Smooth muscle cell of bladder (primary cell): ENCODE data around the gene HOGA1. TPM values are rescaled to one million over a fixed set of nuclear protein-coding genes. Genes with fewer than 3 reads are reported as not detected.

Experiments used
- total RNA-seq: library from RNA; depleted of rRNA; stranded (reverse); fragments of >200 nt; gene quantifications from 2 replicates; pipeline ENCODE4 v1.2.3, GENCODE V29; 2014

Gene HOGA1
- total RNA-seq = 0.28 and 1.1 TPM in 2 replicates

DNA sequence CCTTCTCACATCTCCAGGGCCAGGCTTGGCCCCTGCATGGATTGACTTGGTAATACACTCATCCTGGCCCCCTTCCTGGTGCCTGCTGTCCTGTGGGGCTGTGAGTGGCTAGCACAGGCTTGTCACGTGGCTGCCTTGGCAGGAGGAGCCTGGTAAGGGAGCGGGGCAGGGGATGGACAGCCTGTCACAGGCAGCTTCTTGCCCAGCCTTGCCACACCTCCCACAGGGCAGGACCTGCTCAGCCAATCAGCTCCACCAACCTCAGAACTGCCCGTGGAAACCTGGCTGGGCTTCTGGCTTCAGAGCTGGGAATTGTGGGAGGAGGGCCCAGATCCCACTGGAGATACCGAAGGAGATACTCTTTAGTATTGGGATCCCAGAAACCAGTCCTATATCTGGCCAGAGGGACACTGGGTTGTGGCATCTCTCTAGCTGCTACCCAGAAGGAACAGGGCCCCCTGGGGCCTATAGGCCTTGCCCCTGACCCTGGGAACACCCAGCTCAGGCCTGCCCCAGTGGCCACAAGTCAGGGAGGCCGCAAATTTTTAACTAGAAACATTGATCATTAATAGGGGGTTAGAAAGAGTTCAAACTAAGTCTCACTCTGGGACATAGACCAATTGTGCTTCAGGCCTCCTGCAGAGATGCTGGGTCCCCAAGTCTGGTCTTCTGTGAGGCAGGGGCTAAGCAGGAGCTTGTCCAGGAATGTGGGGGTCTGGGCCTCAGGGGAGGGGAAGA lies at the start of gene HOGA1:
Gene HOGA1, plus strand, starts transcription at position 330 of the 738 bp plus-strand sequence. Its CDS starts 315 bp downstream, at position 645.

DNA sequence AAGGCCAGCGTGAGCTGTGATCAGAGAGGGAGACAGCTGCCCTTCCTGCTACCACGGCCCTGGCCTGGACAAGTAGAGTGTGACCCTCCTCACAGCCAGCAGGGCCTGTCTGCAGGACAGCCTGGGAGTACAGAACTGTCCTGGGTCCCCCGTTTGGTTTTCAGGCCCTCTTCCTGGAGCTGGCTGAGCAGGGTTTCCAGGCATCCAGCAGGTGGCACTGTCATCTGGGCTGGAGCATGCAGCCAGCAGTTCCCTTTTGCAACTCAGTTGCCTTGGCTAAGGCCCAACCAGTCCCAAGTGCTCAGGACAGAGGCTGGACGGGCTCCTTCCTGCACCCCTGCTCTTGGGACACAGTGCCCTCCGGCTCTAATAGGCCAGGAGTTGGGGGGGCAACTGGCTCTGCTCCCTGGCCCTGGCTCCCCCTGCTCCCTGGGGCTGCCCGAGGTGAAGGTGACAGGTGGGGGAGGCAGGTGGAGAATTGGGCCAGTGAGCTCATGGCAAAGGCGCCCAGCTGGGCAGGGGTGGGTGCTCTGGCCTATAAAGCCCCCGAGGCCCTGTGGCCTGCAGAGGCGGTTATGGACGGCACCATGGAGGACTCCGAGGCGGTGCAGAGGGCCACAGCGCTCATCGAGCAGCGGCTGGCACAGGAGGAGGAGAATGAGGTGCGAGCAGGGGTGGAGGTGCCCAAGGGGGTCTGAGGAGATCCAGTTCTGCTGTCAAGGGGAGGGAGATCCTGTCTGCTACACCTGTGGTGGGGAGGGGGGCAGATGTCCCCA lies 11.8 kb upstream of the HOGA1 start, which contains the start of gene ANKRD2:
Gene ANKRD2, plus strand, starts transcription at position 566 of the 776 bp plus-strand sequence. Its CDS starts 10 bp downstream, at position 576.

GRCh38 chr10:97589479-97589878 lies 5.3 kb downstream of the HOGA1 start, which contains the start of gene C10orf62:
C10orf62 (plus strand) TSS chr10:97589721; CDS start chr10:97589898, 177 bp downstream.

DNA sequence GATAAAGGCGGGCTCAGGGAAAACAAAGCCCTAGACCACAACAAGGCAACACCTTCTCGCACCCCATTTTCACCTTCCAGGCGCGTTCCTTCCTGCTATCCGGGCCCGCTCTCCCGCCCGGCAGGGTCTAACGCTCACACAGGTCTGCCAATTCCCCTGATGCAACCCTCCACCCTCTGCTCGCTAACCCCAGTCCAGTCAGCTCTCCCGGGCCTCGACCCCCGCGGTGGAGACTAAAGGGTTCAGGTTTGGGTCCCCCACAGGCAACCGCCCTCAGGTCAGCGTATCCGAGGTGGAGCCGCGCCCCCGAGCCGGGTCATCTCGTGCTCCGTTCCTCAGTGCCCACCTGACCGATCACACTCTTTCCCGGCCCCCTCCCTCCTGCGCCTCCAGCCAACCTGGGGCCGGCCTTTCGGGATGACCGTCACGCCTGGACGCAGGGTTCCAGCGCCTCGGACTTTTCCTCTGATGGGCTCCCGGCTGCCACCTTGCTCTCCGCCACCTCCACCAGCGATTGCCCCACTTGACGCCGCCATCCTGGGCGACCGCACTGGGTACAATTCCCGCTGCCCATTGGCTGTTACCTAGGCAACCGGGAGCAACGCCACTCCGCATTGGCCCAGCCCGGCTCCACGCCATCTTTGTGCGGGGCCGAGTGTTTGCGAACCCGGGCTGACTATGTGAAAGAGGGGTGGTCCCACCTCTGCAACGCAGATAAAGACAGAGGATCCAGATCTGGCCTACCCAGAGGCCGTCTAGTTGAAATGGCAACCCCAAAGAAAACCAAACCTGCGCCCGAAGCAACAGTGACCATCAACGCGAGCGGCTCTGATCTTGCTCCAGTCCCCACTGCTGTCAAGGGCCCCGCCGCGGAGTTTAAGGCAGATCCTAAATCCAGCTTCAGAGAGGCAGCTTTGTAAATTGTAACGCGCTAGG lies 49.0 kb downstream of the HOGA1 start, which contains the start of gene MORN4:
Gene MORN4, minus strand, starts transcription at position 552 of the 936 bp plus-strand sequence. CDS start 13,847 bp downstream, outside the sequence.

GRCh38 chr10:97640174-97640867 lies 56.1 kb downstream of the HOGA1 start, which contains the start of gene PI4K2A:
PI4K2A (plus strand) TSS chr10:97640671; CDS start chr10:97640743, 72 bp downstream.

Other genes starting within 250 kb of the HOGA1 start
- 3.6 and 4.0 TPM in 2 replicates for gene FRAT2, start 249.7 kb upstream of the HOGA1 start, total RNA-seq
- gene RRP12, start 183.0 kb upstream of the HOGA1 start, total RNA-seq = 8.5 and 13.2 TPM in 2 replicates
- 280 and 341 TPM in 2 replicates for gene PGAM1, start 158.2 kb upstream of the HOGA1 start, total RNA-seq
- 35.3 and 37.1 TPM in 2 replicates for gene EXOSC1, start 138.4 kb upstream of the HOGA1 start, total RNA-seq
- 36.0 and 47.1 TPM in 2 replicates for gene ZDHHC16, start 138.2 kb upstream of the HOGA1 start, total RNA-seq
- gene MMS19, start 86.0 kb upstream of the HOGA1 start, total RNA-seq = 41.4 and 45.8 TPM in 2 replicates
- 16.4 and 21.3 TPM in 2 replicates for gene UBTD1, start 85.5 kb upstream of the HOGA1 start, total RNA-seq
- gene ANKRD2, start 11.6 kb upstream of the HOGA1 start, total RNA-seq = 0.71 and 1.2 TPM in 2 replicates
- gene C10orf62, start 5.3 kb downstream of the HOGA1 start, total RNA-seq = 0.14 TPM in 1 of 2 replicates, not detected in the other
- gene MORN4, start 49.1 kb downstream of the HOGA1 start, total RNA-seq = 5.5 and 8.8 TPM in 2 replicates
- 16.2 and 21.8 TPM in 2 replicates for gene PI4K2A, start 56.3 kb downstream of the HOGA1 start, total RNA-seq
- gene AVPI1, start 102.9 kb downstream of the HOGA1 start, total RNA-seq = 28.0 and 44.7 TPM in 2 replicates
- 15.5 and 19.9 TPM in 2 replicates for gene MARVELD1, start 129.3 kb downstream of the HOGA1 start, total RNA-seq
- gene ZFYVE27, start 152.7 kb downstream of the HOGA1 start, total RNA-seq = 16.9 and 20.2 TPM in 2 replicates
- not detected in 2 replicates for gene SFRP5, start 187.6 kb downstream of the HOGA1 start, total RNA-seq